ENCODE measurements around the gene SPX.

Gene SPX

GRCh38 chr12:21561158-21561557, 35.1 kb downstream of the SPX start:
- no peak overlapping the region for H3K4me3 ChIP-seq (ENCODE audit: low read length)
- TF ChIP-seq CTCF (IDR thresholded peaks at IDR 0.05; ENCODE audit: insufficient read depth, low read depth, low read length, missing control alignments), result no peak
- DNase-seq (ENCODE audit: low read depth), result no peak

GRCh38 chr12:21562859-21563258, 36.8 kb downstream of the SPX start:
- H3K4me3 ChIP-seq (ENCODE audit: low read length), result no peak overlapping the region
- TF ChIP-seq CTCF (IDR thresholded peaks at IDR 0.05; ENCODE audit: insufficient read depth, low read depth, low read length, missing control alignments), result no peak
- no peak for DNase-seq (ENCODE audit: low read depth)

- no peak for TF ChIP-seq CTCF (IDR thresholded peaks at IDR 0.05; ENCODE audit: insufficient read depth, low read depth, low read length, missing control alignments)
- no peak for DNase-seq (ENCODE audit: low read depth)
- no peak overlapping the region for H3K4me3 ChIP-seq (ENCODE audit: low read length)
Observed at GRCh38 chr12:21566223-21566906, 40.3 kb downstream of the SPX start.

GRCh38 chr12:21566907-21567394, 40.9 kb downstream of the SPX start:
- TF ChIP-seq CTCF (IDR thresholded peaks at IDR 0.05; ENCODE audit: insufficient read depth, low read depth, low read length, missing control alignments), result no peak
- no peak overlapping the region for H3K4me3 ChIP-seq (ENCODE audit: low read length)
- no peak for DNase-seq (ENCODE audit: low read depth)

- no peak for TF ChIP-seq CTCF (IDR thresholded peaks at IDR 0.05; ENCODE audit: insufficient read depth, low read depth, low read length, missing control alignments)
- DNase-seq (ENCODE audit: low read depth), result no peak
- H3K4me3 ChIP-seq (ENCODE audit: low read length), result no peak overlapping the region
Observed at GRCh38 chr12:21568115-21568514, 42.0 kb downstream of the SPX start.

GRCh38 chr12:21571046-21571445, 45.0 kb downstream of the SPX start:
- no peak for DNase-seq (ENCODE audit: low read depth)
- TF ChIP-seq CTCF (IDR thresholded peaks at IDR 0.05; ENCODE audit: insufficient read depth, low read depth, low read length, missing control alignments), result no peak
- no peak overlapping the region for H3K4me3 ChIP-seq (ENCODE audit: low read length)
